Neural crest cell (in vitro differentiated cells): ENCODE measurements around the gene WDR13. TPM values are rescaled to one million over a fixed set of nuclear protein-coding genes. Genes with fewer than 3 reads are reported as not detected.
A peak's percentile ranks its signal among the peaks of the same experiment; 100 is the strongest.

Experiments
- DNase-seq: peaks from one replicate; pipeline ENCODE4 v3.0.0; 2021; ENCODE audit warnings: low read depth, mixed read lengths, low spot score
- H3K27ac Mint-ChIP-seq: one replicate; pipeline ENCODE4 v1.8.0; 2021; ENCODE audit warnings: mild to moderate bottlenecking, mixed read lengths; ENCODE audit not compliant: unreplicated experiment
- H3K27me3 Mint-ChIP-seq: 2 replicates; pipeline ENCODE4 v1.8.0; 2021; ENCODE audit warnings: low read depth, mild to moderate bottlenecking, mixed read lengths
- H3K36me3 Mint-ChIP-seq: 2 replicates; pipeline ENCODE4 v1.8.0; 2021; ENCODE audit warnings: low read depth, mild to moderate bottlenecking, mixed read lengths
- H3K4me1 Mint-ChIP-seq: 2 replicates; pipeline ENCODE4 v1.8.0; 2021; ENCODE audit warnings: mixed read lengths
- H3K4me3 Mint-ChIP-seq: one replicate; pipeline ENCODE4 v1.8.0; 2021; ENCODE audit warnings: mild to moderate bottlenecking, mixed read lengths
- H3K9me3 Mint-ChIP-seq: 2 replicates; pipeline ENCODE4 v1.8.0; 2021; ENCODE audit warnings: mixed read lengths
- total RNA-seq: library from RNA; stranded (reverse); gene quantifications from 2 replicates; pipeline ENCODE4 v1.2.1, GENCODE V29; 2021
- TF ChIP-seq, protein P1 (sequence below): fragments of 200-600 bp; sonication (generic); conservative IDR thresholded peaks from 2 replicates; pipeline ENCODE4 v1.5.0; 2021; ENCODE audit warnings: antibody characterized with exemption, mild to moderate bottlenecking

The WDR13 gene
- total RNA-seq, 1 donor from 2014 or later = 75.3 TPM

DNA sequence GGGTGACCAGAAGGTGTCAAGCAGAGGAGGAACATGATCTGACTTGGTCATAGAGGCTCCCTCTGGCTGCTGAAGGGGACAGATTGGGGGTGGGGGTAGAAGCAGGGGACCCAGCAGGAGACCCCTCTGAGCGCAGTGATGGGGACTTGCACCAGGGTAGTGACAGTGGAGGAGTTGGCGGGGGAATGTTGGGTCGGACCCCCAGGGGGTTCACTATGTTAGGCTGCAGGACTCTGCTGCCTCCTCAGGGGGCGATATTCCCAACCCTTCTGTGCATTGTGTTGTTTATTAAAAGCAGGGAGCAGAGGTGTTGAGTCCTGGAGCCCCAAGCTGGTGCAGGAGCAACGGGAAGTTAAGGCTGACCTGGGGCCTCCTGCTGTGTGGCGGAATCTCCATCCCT, 8.8 kb downstream of the WDR13 start:
- Mint-ChIP-seq H3K9me3 (peaks cover 3% of the 10 kb centered on the region), H3K4me3 (no peak overlapping the region), H3K4me1 (no peaks in the 10 kb centered on the region), H3K27ac (no peak overlapping the region), H3K27me3 (no peaks in the 10 kb centered on the region), H3K36me3 (peaks cover 9% of the 10 kb centered on the region)
- DNase-seq = no peak
- TF ChIP-seq, protein P1, sequence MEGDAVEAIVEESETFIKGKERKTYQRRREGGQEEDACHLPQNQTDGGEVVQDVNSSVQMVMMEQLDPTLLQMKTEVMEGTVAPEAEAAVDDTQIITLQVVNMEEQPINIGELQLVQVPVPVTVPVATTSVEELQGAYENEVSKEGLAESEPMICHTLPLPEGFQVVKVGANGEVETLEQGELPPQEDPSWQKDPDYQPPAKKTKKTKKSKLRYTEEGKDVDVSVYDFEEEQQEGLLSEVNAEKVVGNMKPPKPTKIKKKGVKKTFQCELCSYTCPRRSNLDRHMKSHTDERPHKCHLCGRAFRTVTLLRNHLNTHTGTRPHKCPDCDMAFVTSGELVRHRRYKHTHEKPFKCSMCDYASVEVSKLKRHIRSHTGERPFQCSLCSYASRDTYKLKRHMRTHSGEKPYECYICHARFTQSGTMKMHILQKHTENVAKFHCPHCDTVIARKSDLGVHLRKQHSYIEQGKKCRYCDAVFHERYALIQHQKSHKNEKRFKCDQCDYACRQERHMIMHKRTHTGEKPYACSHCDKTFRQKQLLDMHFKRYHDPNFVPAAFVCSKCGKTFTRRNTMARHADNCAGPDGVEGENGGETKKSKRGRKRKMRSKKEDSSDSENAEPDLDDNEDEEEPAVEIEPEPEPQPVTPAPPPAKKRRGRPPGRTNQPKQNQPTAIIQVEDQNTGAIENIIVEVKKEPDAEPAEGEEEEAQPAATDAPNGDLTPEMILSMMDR = peak; percentile 27

DNA sequence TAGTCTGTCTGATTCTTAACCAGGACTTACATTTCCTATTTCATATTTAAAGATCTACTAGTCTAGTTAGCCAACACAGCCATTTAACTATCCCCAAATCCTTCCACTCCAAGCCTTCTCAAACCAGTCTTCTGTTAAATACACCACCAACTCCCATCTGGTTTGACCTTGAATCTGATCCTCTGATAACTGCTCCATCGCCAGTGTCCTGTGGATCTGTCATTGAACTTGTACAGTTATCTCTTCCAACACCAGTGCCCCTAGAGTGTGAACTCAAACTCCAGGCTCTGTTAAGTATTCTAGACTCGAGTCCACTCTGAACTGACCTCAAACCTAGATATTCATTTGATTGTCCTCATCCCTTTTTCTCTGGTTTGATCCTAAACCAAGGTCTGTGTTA, 14.4 kb downstream of the WDR13 start:
- Mint-ChIP-seq H3K27ac (no peak overlapping the region), H3K4me1 (no peaks in the 10 kb centered on the region), H3K27me3 (no peaks in the 10 kb centered on the region), H3K9me3 (peaks cover 3% of the 10 kb centered on the region), H3K4me3 (no peak overlapping the region), H3K36me3 (peaks cover 10% of the 10 kb centered on the region)
- no peak for DNase-seq
- TF ChIP-seq, protein P1 = no peak

DNA sequence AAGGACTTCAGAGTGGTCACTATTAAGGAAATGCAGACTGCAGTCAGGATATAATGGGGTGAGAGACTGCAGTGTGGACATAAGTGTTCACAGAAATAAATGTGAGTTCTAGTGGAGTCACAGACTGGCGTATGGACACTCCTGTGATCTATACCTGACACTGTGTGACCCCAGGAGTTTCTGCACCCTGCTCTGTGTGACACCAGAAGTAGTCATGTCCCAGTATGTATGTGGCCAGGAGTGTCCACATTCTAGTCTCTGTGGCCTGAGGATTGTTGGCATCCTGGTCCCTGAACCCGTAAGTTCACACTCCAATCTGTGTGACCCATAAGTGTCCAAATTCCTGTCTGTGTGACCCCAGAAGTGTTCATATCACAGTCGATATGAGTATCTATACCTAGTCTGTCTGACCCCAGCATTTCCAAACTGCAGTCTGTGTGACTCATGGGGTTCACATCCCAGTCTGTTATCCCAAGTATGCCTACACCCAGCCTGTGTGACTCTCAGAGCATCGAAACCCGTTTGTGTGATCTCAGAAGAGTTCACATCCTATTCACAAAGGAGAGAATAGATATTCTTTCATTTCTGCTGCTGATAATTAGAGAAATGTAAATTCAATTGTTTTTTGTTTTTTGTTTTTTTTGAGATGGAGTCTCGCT, 16.3 kb downstream of the WDR13 start:
- Mint-ChIP-seq H3K4me3 (no peak overlapping the region), H3K27me3 (no peaks in the 10 kb centered on the region), H3K27ac (no peak overlapping the region), H3K4me1 (no peaks in the 10 kb centered on the region), H3K9me3 (no peaks in the 10 kb centered on the region), H3K36me3 (peaks cover 3% of the 10 kb centered on the region)
- no peak for DNase-seq
- TF ChIP-seq, protein P1 = no peak

DNA sequence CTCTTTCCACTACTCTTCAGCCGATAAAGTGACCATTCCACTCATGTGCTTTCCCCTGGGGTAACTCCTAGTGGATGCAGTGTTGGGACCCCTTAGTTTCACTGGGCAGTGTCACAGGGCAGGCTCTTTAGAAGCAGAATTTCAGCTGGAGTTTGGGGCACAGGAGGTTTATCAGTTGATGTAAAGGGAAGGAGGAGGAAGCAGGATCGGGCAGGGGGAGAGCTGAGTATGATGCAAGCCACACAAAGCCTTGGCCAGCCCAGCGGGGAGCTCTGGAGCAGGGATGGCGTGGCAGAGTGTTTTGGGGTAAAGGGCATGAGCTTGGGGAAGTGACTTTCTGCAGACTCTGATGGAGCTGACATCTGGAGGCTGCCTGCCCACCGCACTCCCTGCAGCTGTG, 19.3 kb downstream of the WDR13 start:
- H3K4me1 Mint-ChIP-seq = no peaks in the 10 kb centered on the region
- no peaks in the 10 kb centered on the region for H3K27me3 Mint-ChIP-seq
- H3K36me3 Mint-ChIP-seq = peaks cover 2% of the 10 kb centered on the region
- no peak for DNase-seq
- no peak overlapping the region for H3K4me3 Mint-ChIP-seq
- TF ChIP-seq, protein P1 = no peak
- H3K27ac Mint-ChIP-seq = no peak overlapping the region
- H3K9me3 Mint-ChIP-seq = no peaks in the 10 kb centered on the region

DNA sequence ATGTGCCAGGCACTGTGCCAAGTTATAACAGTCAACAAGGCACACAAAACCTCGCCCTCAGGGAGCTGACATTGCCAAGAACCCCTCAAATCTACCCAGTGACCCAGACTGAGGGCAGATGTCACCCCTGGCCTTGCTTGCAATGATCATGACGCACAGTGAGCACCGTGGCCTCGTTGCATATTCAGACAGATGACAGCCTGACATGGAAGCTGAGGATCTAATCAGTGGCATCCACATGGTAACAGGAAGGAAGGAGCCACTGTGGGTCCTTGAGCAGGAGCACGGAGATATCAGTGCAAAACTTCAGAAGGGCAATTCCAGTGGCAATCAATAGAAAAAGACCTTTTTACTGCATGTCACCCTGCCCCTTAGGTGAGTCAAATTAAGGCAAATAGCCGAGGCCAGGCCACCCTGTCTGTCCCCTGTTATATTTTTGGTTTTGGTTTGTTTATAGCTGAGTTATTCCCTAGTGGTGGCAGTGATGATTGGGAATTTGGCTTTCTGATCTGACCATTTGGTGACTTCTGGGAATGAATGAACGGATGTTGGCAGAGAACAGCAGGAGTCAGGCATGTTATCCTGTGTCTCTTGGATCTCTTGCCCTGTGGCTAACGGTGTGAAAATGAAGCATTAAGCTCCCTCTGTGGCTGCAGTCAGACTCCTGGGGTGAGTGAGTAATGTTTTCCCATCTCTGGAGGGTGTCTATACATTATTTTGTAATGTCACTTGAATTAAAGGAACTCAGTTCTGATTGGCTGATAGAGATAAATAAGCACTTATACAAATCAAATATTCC, 20.4 kb downstream of the WDR13 start:
- Mint-ChIP-seq H3K4me1 (no peaks in the 10 kb centered on the region), H3K36me3 (no peaks in the 10 kb centered on the region), H3K4me3 (no peak overlapping the region), H3K27ac (no peak overlapping the region), H3K9me3 (no peaks in the 10 kb centered on the region), H3K27me3 (no peaks in the 10 kb centered on the region)
- TF ChIP-seq, protein P1 = no peak
- DNase-seq = no peak
